ENCODE results near the gene SLC15A3.

- TF ChIP-seq EZH2 (IDR thresholded peaks at IDR 0.05; ENCODE audit: low read depth), result no peak
- TF ChIP-seq CTCF (conservative IDR thresholded peaks at IDR 0.05), result no peak
Observed at GRCh38 chr11:60923326-60923725, 28.6 kb downstream of the SLC15A3 start.

All from PC-9 (cell line).